Fibroblast of peridontal ligament (primary cell): ENCODE measurements around the gene ZNF527.
"Not testable (repeated sequence)": the region's sequence is repeated elsewhere in the genome, so short reads cannot be mapped to it uniquely, and the experiment has no call there.

ENCODE experiments used
- DNase-seq: peaks from one replicate; pipeline ENCODE4 v3.0.0-alpha.2; 2010; ENCODE audit errors: extremely low read depth

The ZNF527 gene

GRCh38 chr19:37370880-37371661, at the start of gene ZNF527:
TSS of gene ZNF527 (plus strand) at chr19:37371099. CDS start at chr19:37374199, 3,100 bp downstream.
- peak; percentile 96 for DNase-seq

- no peak for DNase-seq
These were observed 41.2 kb upstream of the ZNF527 start for GRCh38 chr19:37329686-37330085.

GRCh38 chr19:37332839-37333238, 38.1 kb upstream of the ZNF527 start:
- no peak for DNase-seq

- peak; percentile 22 for DNase-seq
These were observed 37.4 kb upstream of the ZNF527 start for GRCh38 chr19:37333457-37333856.

- DNase-seq, result peak; percentile 88
These were observed 36.5 kb upstream of the ZNF527 start for GRCh38 chr19:37334179-37335071.

GRCh38 chr19:37342753-37343152, 28.1 kb upstream of the ZNF527 start:
- no peak for DNase-seq

GRCh38 chr19:37346091-37346490, 24.8 kb upstream of the ZNF527 start:
- no peak for DNase-seq

- DNase-seq, result no peak
These were observed 22.8 kb upstream of the ZNF527 start for GRCh38 chr19:37348060-37348459.

- no peak for DNase-seq
These were observed 16.9 kb upstream of the ZNF527 start for GRCh38 chr19:37353968-37354367.

GRCh38 chr19:37355901-37356300, 15.0 kb upstream of the ZNF527 start:
- no peak for DNase-seq

- no peak for DNase-seq
These were observed 8.9 kb upstream of the ZNF527 start for GRCh38 chr19:37361994-37362393.

- no peak for DNase-seq
These were observed 8.2 kb upstream of the ZNF527 start for GRCh38 chr19:37362733-37363132.

GRCh38 chr19:37370386-37370879, 466 bp upstream of the ZNF527 start:
- DNase-seq, result not testable (repeated sequence)

- no peak for DNase-seq
These were observed 18.3 kb downstream of the ZNF527 start for GRCh38 chr19:37389234-37389633.

- not testable (repeated sequence) for DNase-seq
These were observed 20.5 kb downstream of the ZNF527 start for GRCh38 chr19:37391399-37391798.

- no peak for DNase-seq
These were observed 30.2 kb downstream of the ZNF527 start for GRCh38 chr19:37401078-37401477.

GRCh38 chr19:37403403-37403802, 32.5 kb downstream of the ZNF527 start:
- DNase-seq, result no peak

- not testable (repeated sequence) for DNase-seq
These were observed 35.4 kb downstream of the ZNF527 start for GRCh38 chr19:37406140-37406846.

GRCh38 chr19:37412700-37413099, 41.8 kb downstream of the ZNF527 start:
- DNase-seq, result no peak

GRCh38 chr19:37413313-37414084, 42.6 kb downstream of the ZNF527 start:
- peak; percentile 4 for DNase-seq
